ENCODE data around the gene SRD5A1.
A peak's percentile ranks its signal among the peaks of the same experiment; 100 is the strongest.

The SRD5A1 gene

GRCh38 chr5:6687505-6687904 is 54.3 kb downstream of the SRD5A1 start:
- no peak for DNase-seq

DNA sequence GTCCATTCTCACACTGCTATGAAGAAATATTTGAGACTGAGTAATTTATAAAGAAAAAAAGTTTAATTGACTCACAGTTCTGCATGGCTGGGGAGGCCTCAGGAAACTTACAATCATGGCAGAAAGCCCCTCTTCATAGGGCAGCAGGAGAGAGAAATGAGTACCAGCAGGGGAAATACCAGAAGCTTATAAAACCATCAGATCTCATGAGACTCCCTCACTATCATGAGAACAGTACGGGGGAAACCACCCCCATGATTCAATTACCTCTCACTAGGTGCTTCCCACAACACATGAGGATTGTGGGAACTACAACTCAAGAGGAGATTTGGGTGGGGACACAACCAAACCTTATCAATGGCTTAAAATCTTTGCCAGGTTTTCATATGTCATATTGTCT is 59.7 kb downstream of the SRD5A1 start:
- DNase-seq: no peak

DNA sequence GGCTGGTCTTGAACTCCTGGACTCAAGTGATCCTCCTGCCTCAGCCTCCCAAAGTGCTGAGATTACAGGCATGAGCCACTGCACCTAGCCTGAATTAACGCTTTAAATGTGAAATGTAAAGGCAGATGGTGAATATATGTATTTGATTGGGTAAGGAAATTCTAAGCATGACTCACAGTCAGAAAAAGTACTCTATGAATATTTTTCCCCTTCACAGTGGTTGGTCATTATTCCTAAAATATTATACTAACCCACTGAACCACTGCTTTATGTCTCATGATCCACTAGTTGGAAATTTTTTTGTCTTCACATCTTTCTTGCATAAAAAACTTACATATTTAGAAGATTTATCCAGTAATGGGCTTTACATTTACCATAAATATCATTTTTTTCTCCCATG is 65.5 kb downstream of the SRD5A1 start:
- DNase-seq: no peak

DNA sequence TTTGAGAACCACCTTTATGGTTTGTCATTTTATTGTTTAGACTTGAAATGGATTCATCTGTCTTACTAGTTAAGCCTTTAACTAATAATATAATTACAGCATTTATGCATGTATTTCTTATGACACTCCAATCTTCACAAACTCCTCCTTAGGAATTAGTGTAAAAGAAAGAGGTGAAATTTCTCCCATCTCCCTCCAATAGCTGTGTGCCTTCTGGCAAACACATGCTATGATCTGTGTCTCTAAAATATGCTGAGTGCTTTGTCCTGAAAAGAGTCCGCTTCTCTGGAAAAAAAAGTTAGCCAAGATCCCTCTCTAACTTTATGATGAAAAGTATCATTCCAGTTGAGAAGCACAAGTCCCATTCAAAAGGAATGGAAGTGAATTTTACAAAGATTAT is 66.1 kb downstream of the SRD5A1 start:
- no peak for DNase-seq

DNA sequence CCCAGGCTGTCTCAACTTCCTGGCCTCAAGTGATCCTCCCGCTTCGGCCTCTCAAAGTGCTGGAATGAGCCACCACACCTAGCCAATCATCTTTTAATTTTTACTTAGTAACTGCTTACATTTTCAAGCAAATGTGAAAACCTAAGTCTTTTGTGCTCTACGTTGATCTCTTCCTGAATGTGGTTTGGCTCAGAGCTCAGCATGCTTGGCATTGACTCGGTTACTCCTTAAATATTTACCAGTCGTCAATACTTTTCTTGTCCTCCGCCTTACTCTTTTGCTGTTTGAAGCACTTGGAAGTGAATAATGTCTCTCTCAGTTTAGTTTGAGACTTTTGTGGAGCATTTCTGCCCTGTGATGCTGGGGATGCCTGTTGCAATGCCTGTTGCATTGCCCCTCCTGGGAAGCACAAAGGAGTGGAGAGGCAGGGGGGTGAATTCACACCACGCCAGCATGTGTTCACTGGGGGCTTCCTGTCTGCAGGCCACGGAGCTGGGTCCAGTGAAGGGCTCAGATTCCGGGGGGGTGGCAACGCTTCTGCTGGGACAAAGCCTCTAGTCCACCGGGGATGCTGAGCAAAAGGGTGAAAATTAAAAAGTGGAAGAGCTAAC is 66.9 kb downstream of the SRD5A1 start:
- no peak for DNase-seq

DNA sequence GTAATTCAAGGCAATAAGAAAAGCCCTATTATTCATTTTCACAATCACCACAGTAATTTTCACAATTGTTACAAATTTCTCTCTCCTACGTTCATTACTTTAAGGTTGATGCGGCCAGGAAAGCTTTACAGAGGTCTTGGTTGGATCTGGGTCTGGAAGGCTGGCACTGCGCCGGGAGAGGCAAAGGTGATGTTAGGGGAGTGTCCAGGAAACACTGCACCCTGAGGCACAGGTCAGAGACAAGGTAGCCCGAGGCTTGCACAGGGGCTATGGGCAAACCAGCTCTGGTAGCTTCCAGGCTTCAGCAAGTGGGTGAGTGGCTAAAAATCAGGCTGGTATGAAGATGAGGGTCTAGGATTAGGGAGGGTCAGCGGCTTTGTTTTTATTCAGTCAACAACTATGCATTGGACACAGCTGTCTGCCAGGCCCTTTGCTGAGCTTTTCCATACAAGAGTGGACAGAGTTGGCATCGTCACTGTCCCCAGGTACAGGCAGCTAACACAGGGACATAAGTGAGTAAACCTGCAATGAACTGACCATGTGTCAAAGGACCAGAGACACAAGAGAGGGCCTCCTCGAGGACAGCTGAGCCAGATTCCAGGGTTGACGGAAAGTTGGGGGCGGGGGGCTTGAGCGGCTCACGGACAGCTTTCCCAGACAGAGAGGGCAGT is 67.6 kb downstream of the SRD5A1 start:
- DNase-seq: no peak

GRCh38 chr5:6701491-6701890 is 68.3 kb downstream of the SRD5A1 start:
- DNase-seq: no peak

- DNase-seq: no peak
Measured at GRCh38 chr5:6702633-6703032, 69.4 kb downstream of the SRD5A1 start.

- DNase-seq: no peak
Measured at GRCh38 chr5:6703806-6704205, 70.6 kb downstream of the SRD5A1 start.

GRCh38 chr5:6704361-6704851 is 71.2 kb downstream of the SRD5A1 start:
- DNase-seq: no peak

DNA sequence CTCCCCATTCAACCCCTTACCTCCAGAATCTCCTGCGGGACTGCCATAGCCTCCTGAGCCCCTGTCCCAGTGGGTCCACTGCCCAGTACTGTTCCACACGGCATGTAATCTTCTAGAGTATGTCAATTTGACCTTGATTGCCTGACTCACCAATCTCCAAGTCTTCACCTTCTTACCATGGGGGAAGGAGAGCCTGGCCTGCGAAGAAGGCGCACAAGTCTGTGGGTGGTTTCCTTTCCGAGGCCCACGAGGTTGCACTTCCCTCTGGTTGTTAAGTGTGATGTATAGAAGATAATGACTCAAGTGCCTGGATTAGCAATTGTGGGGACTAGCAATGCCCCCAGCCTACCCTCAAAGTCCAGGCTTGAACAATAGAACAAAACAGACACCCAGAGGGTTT is 71.8 kb downstream of the SRD5A1 start:
- no peak for DNase-seq

GRCh38 chr5:6705959-6706358 is 72.7 kb downstream of the SRD5A1 start:
- no peak for DNase-seq

DNA sequence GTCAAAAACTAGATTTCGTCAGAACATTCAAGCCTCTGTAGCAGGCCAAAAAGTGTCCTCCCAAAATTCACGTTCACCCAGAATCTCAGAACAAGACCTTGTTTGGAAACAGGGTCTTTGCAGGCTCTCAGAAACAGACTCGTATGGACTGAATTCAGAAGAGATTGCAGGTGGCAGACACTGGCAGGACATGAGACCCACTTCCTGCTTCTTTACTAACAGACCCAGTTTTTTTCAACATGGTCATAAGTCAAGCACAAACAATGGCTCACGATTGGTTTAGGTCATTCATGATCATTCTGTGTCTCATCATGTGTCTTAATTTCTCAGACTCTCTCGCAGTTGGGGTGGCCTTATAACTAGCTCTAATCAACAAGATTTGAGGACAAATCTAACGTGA is 74.6 kb downstream of the SRD5A1 start:
- DNase-seq: no peak

DNA sequence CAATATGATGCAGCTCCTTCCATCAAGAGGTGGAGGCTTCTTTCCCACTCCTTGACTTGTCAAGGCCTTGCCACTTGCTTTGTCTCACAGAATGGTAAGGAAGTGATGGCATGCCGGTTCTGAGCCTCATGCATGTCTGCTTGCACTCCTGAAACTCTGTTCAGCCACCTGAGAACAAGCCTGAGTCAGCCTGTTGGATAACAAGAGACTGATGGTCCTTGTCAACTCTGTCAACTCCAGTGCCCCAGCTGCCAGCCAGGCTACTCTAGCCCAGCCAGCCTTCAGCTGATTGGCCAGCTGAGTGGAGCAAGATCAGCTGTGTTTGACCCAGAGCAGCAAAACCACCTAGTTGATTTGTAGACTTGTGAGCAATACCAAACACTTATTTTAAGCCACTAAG is 75.6 kb downstream of the SRD5A1 start:
- no peak for DNase-seq

DNA sequence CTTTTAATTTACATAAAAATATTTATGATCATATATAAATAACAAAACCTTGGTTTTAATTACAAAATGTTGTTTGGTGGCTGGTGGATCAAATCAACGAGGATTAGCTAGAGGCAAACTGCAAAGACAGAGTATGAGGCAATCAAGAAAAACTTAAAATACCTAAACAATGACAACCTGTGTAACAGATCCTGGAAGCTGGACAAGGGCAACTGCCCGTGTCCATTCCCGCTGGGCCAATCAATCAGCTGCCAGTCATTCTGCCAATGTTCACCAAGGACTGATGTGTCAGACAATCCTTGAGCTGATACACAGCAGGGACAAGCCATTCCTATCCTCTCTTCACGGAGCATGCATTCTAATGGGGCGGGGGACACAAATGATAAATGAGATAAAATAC is 76.8 kb downstream of the SRD5A1 start:
- no peak for DNase-seq

- no peak for DNase-seq
Measured at GRCh38 chr5:6710551-6711318, 77.5 kb downstream of the SRD5A1 start.

GRCh38 chr5:6711409-6712141 is 78.3 kb downstream of the SRD5A1 start:
- DNase-seq: no peak

- DNase-seq: peak; percentile 40
Measured at GRCh38 chr5:6712142-6712576, 78.9 kb downstream of the SRD5A1 start.

GRCh38 chr5:6712577-6713273 is 79.5 kb downstream of the SRD5A1 start:
- DNase-seq: peak; percentile 97

GRCh38 chr5:6713274-6714225 is 80.3 kb downstream of the SRD5A1 start, which contains the start of gene TENT4A:
Gene TENT4A (plus strand): TSS chr5:6713432. CDS start chr5:6713984, 552 bp downstream.
- DNase-seq: no peak

Measured in KG1 (cell line).